OCI-LY1 (cell line): Measurements from ENCODE around the gene MRPL43.

Experiments
- H2AFZ ChIP-seq: fragments of 200-600 bp; sonication (generic), shearing (Covaris generic); 2 replicates; pipeline ENCODE4 v1.6.0; 2014; ENCODE audit warnings: antibody characterized with exemption, mild to moderate bottlenecking, low read length
- H3F3A ChIP-seq: fragments of 200-600 bp; sonication (generic), shearing (Covaris generic); 2 replicates; pipeline ENCODE4 v1.6.0; 2014; ENCODE audit warnings: mild to moderate bottlenecking, antibody characterized with exemption, low read length, moderate library complexity; ENCODE audit not compliant: insufficient read depth
- H3K27ac ChIP-seq: fragments of 200-600 bp; sonication (generic); 2 replicates; pipeline ENCODE4 v1.5.1; 2014; ENCODE audit warnings: low read length, mixed run types, mild to moderate bottlenecking, low read depth; ENCODE audit not compliant: poor library complexity, severe bottlenecking
- H3K27me3 ChIP-seq: fragments of 200-600 bp; sonication (generic); 2 replicates; pipeline ENCODE4 v1.6.0; 2014; ENCODE audit warnings: antibody characterized with exemption, mild to moderate bottlenecking, low read length, moderate library complexity; ENCODE audit not compliant: insufficient read depth
- H3K36me3 ChIP-seq: fragments of 200-600 bp; sonication (generic); 2 replicates; pipeline ENCODE4 v1.6.1; 2014; ENCODE audit warnings: mild to moderate bottlenecking, antibody characterized with exemption, low read length, moderate library complexity, mixed read lengths; ENCODE audit not compliant: insufficient read depth
- H3K4me1 ChIP-seq: fragments of 200-600 bp; sonication (generic); 2 replicates; pipeline ENCODE4 v1.5.1; 2014; ENCODE audit warnings: mild to moderate bottlenecking, low read length, moderate library complexity; ENCODE audit not compliant: insufficient read depth, severe bottlenecking
- H3K4me2 ChIP-seq: fragments of 200-600 bp; sonication (generic), shearing (Covaris generic); 2 replicates; pipeline ENCODE4 v1.6.1; 2014; ENCODE audit warnings: low read length
- H3K4me3 ChIP-seq: fragments of 200-600 bp; sonication (generic); 2 replicates; pipeline ENCODE4 v1.5.1; 2014; ENCODE audit warnings: low read length, low read depth, mild to moderate bottlenecking, mixed read lengths; ENCODE audit not compliant: poor library complexity, severe bottlenecking
- H3K79me2 ChIP-seq: fragments of 200-600 bp; shearing (Covaris generic); 2 replicates; pipeline ENCODE4 v1.6.1; 2016; ENCODE audit warnings: mixed run types, low read length, mixed read lengths; ENCODE audit not compliant: insufficient read depth
- H3K9ac ChIP-seq: fragments of 200-600 bp; sonication (generic), shearing (Covaris generic); 2 replicates; pipeline ENCODE4 v1.6.1; 2014; ENCODE audit warnings: mild to moderate bottlenecking, low read length, mixed read lengths
- H3K9me2 ChIP-seq: fragments of 200-600 bp; sonication (generic), shearing (Covaris generic); 2 replicates; pipeline ENCODE4 v1.6.1; 2014; ENCODE audit warnings: low read depth, mild to moderate bottlenecking, low read length, mixed read lengths
- H3K9me3 ChIP-seq: fragments of 200-600 bp; shearing (Covaris generic); 2 replicates; pipeline ENCODE4 v1.6.1; 2014; ENCODE audit warnings: low read length, mixed read lengths
- H4K20me1 ChIP-seq: fragments of 200-600 bp; sonication (generic), shearing (Covaris generic); 2 replicates; pipeline ENCODE4 v1.6.0; 2016; ENCODE audit warnings: mild to moderate bottlenecking, low read length; ENCODE audit not compliant: insufficient read depth
- CTCF ChIP-seq: fragments of 200-600 bp; sonication (generic), shearing (Covaris generic); IDR thresholded peaks from 2 replicates; pipeline ENCODE4 v1.5.1; 2017; ENCODE audit warnings: mild to moderate bottlenecking, antibody characterized with exemption, low read length, moderate library complexity, mixed read lengths
- EZH2 ChIP-seq: fragments of 200-600 bp; sonication (generic), shearing (Covaris generic); IDR thresholded peaks from 2 replicates; pipeline ENCODE4 v1.8.0; 2017; ENCODE audit warnings: borderline replicate concordance, mixed run types, mild to moderate bottlenecking, antibody characterized with exemption, low read length, moderate library complexity, mixed read lengths

MRPL43 gene

GRCh38 chr10:100982916-100983830 lies 4.1 kb downstream of the MRPL43 start:
- Histone ChIP-seq H3F3A (no peaks in the 10 kb centered on the region), H3K36me3 (no peaks in the 10 kb centered on the region), H3K9ac (no peak overlapping the region), H3K4me1 (peaks cover 10% of the 10 kb centered on the region), H3K27me3 (no peaks in the 10 kb centered on the region), H4K20me1 (no peaks in the 10 kb centered on the region), H3K4me2 (no peak overlapping the region), H3K27ac (no peak overlapping the region), H3K4me3 (no peak overlapping the region), H3K79me2 (peaks cover 8% of the 10 kb centered on the region), H3K9me3 (no peaks in the 10 kb centered on the region), H3K9me2 (no peaks in the 10 kb centered on the region), H2AFZ (no peak overlapping the region)
- TF ChIP-seq CTCF, result no peak
- TF ChIP-seq EZH2, result no peak

GRCh38 chr10:100981178-100981772 lies 6.0 kb downstream of the MRPL43 start:
- Histone ChIP-seq H3K4me1 (peaks cover 3% of the 10 kb centered on the region), H4K20me1 (no peaks in the 10 kb centered on the region), H2AFZ (no peak overlapping the region), H3K4me2 (no peak overlapping the region), H3F3A (no peaks in the 10 kb centered on the region), H3K27ac (no peak overlapping the region), H3K36me3 (no peaks in the 10 kb centered on the region), H3K9me2 (no peaks in the 10 kb centered on the region), H3K9me3 (no peaks in the 10 kb centered on the region), H3K9ac (no peak overlapping the region), H3K27me3 (no peaks in the 10 kb centered on the region), H3K4me3 (no peak overlapping the region), H3K79me2 (no peaks in the 10 kb centered on the region)
- TF ChIP-seq CTCF (no peak), EZH2 (no peak)

- H3K79me2 ChIP-seq, result no peaks in the 10 kb centered on the region
- H3K27ac ChIP-seq, result no peak overlapping the region
- no peak overlapping the region for H3K4me3 ChIP-seq
- TF ChIP-seq CTCF, result no peak
- TF ChIP-seq EZH2, result no peak
- no peaks in the 10 kb centered on the region for H3K4me1 ChIP-seq
- H3K4me2 ChIP-seq, result no peak overlapping the region
- no peaks in the 10 kb centered on the region for H3K36me3 ChIP-seq
- H4K20me1 ChIP-seq, result no peaks in the 10 kb centered on the region
- H3K27me3 ChIP-seq, result no peaks in the 10 kb centered on the region
- no peaks in the 10 kb centered on the region for H3K9me3 ChIP-seq
- no peak overlapping the region for H3K9ac ChIP-seq
- H2AFZ ChIP-seq, result no peak overlapping the region
- no peaks in the 10 kb centered on the region for H3F3A ChIP-seq
- H3K9me2 ChIP-seq, result no peaks in the 10 kb centered on the region
Observed at GRCh38 chr10:100980711-100981110, 6.6 kb downstream of the MRPL43 start.
